SK-N-SH (cell line): Measurements from ENCODE around the gene MRPS7. TPM values are rescaled to one million over a fixed set of nuclear protein-coding genes. Genes with fewer than 3 reads are reported as not detected.
A peak's percentile ranks its signal among the peaks of the same experiment; 100 is the strongest.

ENCODE experiments used
- CTCF ChIA-PET: fragments of 300-600, 350-600 bp; formaldehyde crosslinking; extraction: SDS; loops from one replicate; lab custom pipeline; 2021; lab: Yijun Ruan, JAX
- POLR2A ChIA-PET: fragments of 350-600 bp; sonication (Branson Sonifier 250); formaldehyde crosslinking; extraction: SDS; loops from one replicate; lab custom pipeline; 2020; ENCODE audit warnings: antibody characterized with exemption, inconsistent platforms; lab: Yijun Ruan, JAX
- DNase-seq: peaks from one replicate; pipeline ENCODE4 v3.0.0; 2012
- H2AFZ ChIP-seq: fragments of 200-600 bp; sonication (generic); 2 replicates; pipeline ENCODE4 v1.8.1; 2016; ENCODE audit warnings: antibody characterized with exemption, mild to moderate bottlenecking, low read depth
- H3F3A ChIP-seq: fragments of 200-600 bp; sonication (generic); replicated peaks from 2 replicates; pipeline ENCODE3; 2016; ENCODE audit warnings: antibody characterized with exemption, mild to moderate bottlenecking; ENCODE audit not compliant: insufficient read depth
- H3K27ac ChIP-seq, 2 experiments: fragments of 200-500 bp in 1 of 2; fragments of 200-600 bp in 1 of 2; sonication (Bioruptor generic) in 1 of 2; sonication (generic), shearing (Covaris generic) in 1 of 2; 2 replicates each; pipeline versions ENCODE4 v1.5.1 to v1.6.1; 2014 to 2016; ENCODE audit warnings: low read depth in 2 of 2, inconsistent platforms in 1 of 2, low read length in 1 of 2, mild to moderate bottlenecking in 1 of 2, mixed read lengths in 1 of 2
- H3K27me3 ChIP-seq: fragments of 200-600 bp; sonication (generic), shearing (Covaris generic); 2 replicates; pipeline ENCODE4 v1.6.1; 2016; ENCODE audit warnings: mixed run types; ENCODE audit not compliant: insufficient read depth
- H3K36me3 ChIP-seq, 2 experiments: fragments of 200-500 bp in 1 of 2; fragments of 200-600 bp in 1 of 2; sonication (Bioruptor generic) in 1 of 2; sonication (generic) in 1 of 2; replicated peaks in 1 of 2; 2 replicates each; pipeline versions ENCODE3 to v1.5.1; 2014 to 2016; ENCODE audit warnings: low read length in 1 of 2, mild to moderate bottlenecking in 1 of 2; ENCODE audit not compliant: insufficient read depth in 2 of 2, control insufficient read depth in 1 of 2
- H3K4me1 ChIP-seq, 2 experiments: fragments of 200-500 bp in 1 of 2; fragments of 200-600 bp in 1 of 2; sonication (Bioruptor generic) in 1 of 2; sonication (generic), shearing (Covaris generic) in 1 of 2; 2 replicates each; pipeline versions ENCODE4 v1.5.1 to v1.6.1; 2014 to 2016; ENCODE audit warnings: low read depth in 1 of 2, low read length in 1 of 2, mixed run types in 1 of 2; ENCODE audit not compliant: insufficient read depth in 2 of 2, control insufficient read depth in 1 of 2
- H3K4me2 ChIP-seq: fragments of 200-600 bp; sonication (generic), shearing (Covaris generic); 2 replicates; pipeline ENCODE4 v1.6.1; 2017; ENCODE audit warnings: mixed run types
- H3K4me3 ChIP-seq, 2 experiments: fragments of 200-500 bp in 1 of 2; fragments of 200-600 bp in 1 of 2; sonication (Bioruptor generic) in 1 of 2; sonication (generic), shearing (Covaris generic) in 1 of 2; 2 replicates each; pipeline versions ENCODE4 v1.5.1 to v1.8.1; 2014 to 2016; ENCODE audit warnings: low read depth in 2 of 2, inconsistent platforms in 1 of 2, low read length in 1 of 2, mild to moderate bottlenecking in 1 of 2, mixed read lengths in 1 of 2, moderate library complexity in 1 of 2
- H3K79me2 ChIP-seq: fragments of 200-600 bp; sonication (generic); 2 replicates; pipeline ENCODE4 v1.8.1; 2017; ENCODE audit warnings: mild to moderate bottlenecking; ENCODE audit not compliant: insufficient read depth
- H3K9ac ChIP-seq: fragments of 200-600 bp; sonication (generic); 2 replicates; pipeline ENCODE4 v1.6.1; 2017; ENCODE audit warnings: mixed run types
- H3K9me2 ChIP-seq: fragments of 200-600 bp; sonication (generic); 2 replicates; pipeline ENCODE4 v1.6.1; 2017; ENCODE audit warnings: mixed run types
- H3K9me3 ChIP-seq: fragments of 200-600 bp; sonication (generic); 2 replicates; pipeline ENCODE4 v1.6.1; 2017; ENCODE audit warnings: mixed run types, mild to moderate bottlenecking, moderate library complexity
- H4K20me1 ChIP-seq: fragments of 200-600 bp; sonication (generic); 2 replicates; pipeline ENCODE4 v1.6.1; 2017; ENCODE audit warnings: mild to moderate bottlenecking, mixed run types; ENCODE audit not compliant: insufficient read depth
- CTCF ChIP-seq: fragments of 200-600 bp; sonication (generic); IDR thresholded peaks from 2 replicates; pipeline ENCODE4 v1.6.1; 2017; ENCODE audit warnings: antibody characterized with exemption, mild to moderate bottlenecking, moderate library complexity
- FOSL2 ChIP-seq: IDR thresholded peaks from 2 replicates; pipeline ENCODE4 v1.4.0; 2012; ENCODE audit warnings: low read depth, mild to moderate bottlenecking, moderate library complexity, borderline replicate concordance
- FOXM1 ChIP-seq: IDR thresholded peaks from 2 replicates; pipeline ENCODE4 v1.4.0; 2012; ENCODE audit warnings: low read depth, mild to moderate bottlenecking
- GABPA ChIP-seq: IDR thresholded peaks from 2 replicates; pipeline ENCODE4 v1.4.0; 2012; ENCODE audit warnings: low read depth, mild to moderate bottlenecking
- MAX ChIP-seq: IDR thresholded peaks from 2 replicates; pipeline ENCODE4 v1.4.0; 2012; ENCODE audit warnings: low read depth
- NFIC ChIP-seq: IDR thresholded peaks from 2 replicates; pipeline ENCODE4 v1.4.0; 2012; ENCODE audit warnings: borderline replicate concordance
- NRF1 ChIP-seq: IDR thresholded peaks from 2 replicates; pipeline ENCODE4 v1.6.1; 2012; ENCODE audit warnings: low read depth, mild to moderate bottlenecking, low read length
- PBX3 ChIP-seq: IDR thresholded peaks from 2 replicates; pipeline ENCODE4; 2012
- POLR2AphosphoS5 ChIP-seq: IDR thresholded peaks from 2 replicates; pipeline ENCODE4 v1.6.1; 2012; ENCODE audit warnings: low read depth, low read length
- RAD21 ChIP-seq: IDR thresholded peaks from 2 replicates; pipeline ENCODE4 v1.6.1; 2012; ENCODE audit warnings: mild to moderate bottlenecking, low read length
- REST ChIP-seq: IDR thresholded peaks from 2 replicates; pipeline ENCODE4 v1.6.1; 2012; ENCODE audit warnings: mild to moderate bottlenecking, low read depth, low read length, moderate library complexity
- TEAD4 ChIP-seq: IDR thresholded peaks from 2 replicates; pipeline ENCODE4 v1.4.0; 2012; ENCODE audit warnings: mild to moderate bottlenecking, borderline replicate concordance; ENCODE audit not compliant: insufficient read depth
- USF1 ChIP-seq: IDR thresholded peaks from 2 replicates; pipeline ENCODE4 v1.4.0; 2012; ENCODE audit warnings: low read depth, borderline replicate concordance
- ZBTB33 ChIP-seq: IDR thresholded peaks from 2 replicates; pipeline ENCODE4 v1.4.0; 2012; ENCODE audit warnings: low read depth, borderline replicate concordance
- WGBS: methylation state at CpG from one replicate; pipeline ENCODE4 v1.1.6; 2017; ENCODE audit warnings: low lambda C conversion rate; 5-methylcytosine and 5-hydroxymethylcytosine counted together
- polyA plus RNA-seq, 3 experiments: library from polyadenylated mRNA; depleted of rRNA; stranded (reverse); fragments of >200 nt; gene quantifications; 2 replicates each; pipeline ENCODE4 v1.2.3, GENCODE V29; 2012

The MRPS7 gene
- polyA plus RNA-seq, 1 of the 3 experiments (the other 2 are of a cell fraction), result 82.8 TPM

GRCh38 chr17:75270966-75271232, 9.2 kb downstream of the MRPS7 start, which contains the start of gene MIF4GD:
TSS of gene MIF4GD (minus strand) at chr17:75271231. CDS start at chr17:75270195, 1,036 bp downstream.
- Histone ChIP-seq H3K27ac (peak within 1 kb of the TSS; percentile 74 to 97), H3K9me3 (no peaks in the 10 kb centered on the region), H4K20me1 (no peaks in the 10 kb centered on the region), H3K4me1 (peaks cover 24 to 44% of the 10 kb centered on the region in 2 experiments; a peak in 3 of 4 replicates), H2AFZ (peak within 1 kb of the TSS; percentile 100), H3K4me2 (peak within 1 kb of the TSS; percentile 100), H3K9me2 (no peaks in the 10 kb centered on the region), H3K27me3 (no peaks in the 10 kb centered on the region), H3F3A (peaks cover 6% of the 10 kb centered on the region), H3K9ac (peak within 1 kb of the TSS; percentile 85), H3K79me2 (peaks cover 9% of the 10 kb centered on the region), H3K36me3 (peaks cover 7 to 13% of the 10 kb centered on the region in 2 experiments), H3K4me3 (peak within 1 kb of the TSS; percentile 74 to 82)
- DNase-seq, result no peak
- CTCF ChIA-PET, result interaction anchor here (0.5 to 6.8 kb wide), 66 partner anchors 10 to 557 kb away, joined by 3 to 102 read pairs (median 4); partner anchors contain the start of genes ATP5PD, GGA3, GRB2 and KCTD2
- WGBS, result no CpG with 5 or more reads among the region's 39 CpGs
- POLR2A ChIA-PET, result interaction anchor here (0.7 to 5.3 kb wide), 14 partner anchors 9 to 398 kb away, joined by 3 to 67 read pairs (median 5); partner anchors contain the start of genes GGA3, GRB2, MRPL58 and MRPS7
- TF ChIP-seq NRF1 (peak; percentile 41), RAD21 (no peak)

GRCh38 chr17:75271233-75271954, 9.7 kb downstream of the MRPS7 start:
- WGBS, result 2% methylated on average over 52 of the region's 74 CpGs
- Histone ChIP-seq H2AFZ (peak overlapping the region; percentile 93), H3K9ac (peak overlapping the region; percentile 83), H3K4me2 (peak overlapping the region; percentile 100), H4K20me1 (no peaks in the 10 kb centered on the region), H3K4me1 (peaks cover 24 to 44% of the 10 kb centered on the region in 2 experiments; a peak in 3 of 4 replicates), H3K9me3 (no peaks in the 10 kb centered on the region), H3K4me3 (peak overlapping the region; percentile 74 to 79), H3K27me3 (no peaks in the 10 kb centered on the region), H3K79me2 (peaks cover 9% of the 10 kb centered on the region), H3F3A (peaks cover 6% of the 10 kb centered on the region), H3K27ac (peak overlapping the region; percentile 51 to 97; a peak in 3 of 4 replicates), H3K36me3 (peaks cover 2 to 8% of the 10 kb centered on the region in 2 experiments), H3K9me2 (no peaks in the 10 kb centered on the region)
- CTCF ChIA-PET, result interaction anchor here (0.5 to 6.8 kb wide), 75 partner anchors 11 to 557 kb away, joined by 3 to 102 read pairs (median 4); partner anchors contain the start of genes ATP5PD, GGA3, GRB2 and KCTD2
- peak; percentile 100 for DNase-seq
- POLR2A ChIA-PET, result interaction anchor here (0.9 to 5.3 kb wide), 11 partner anchors 10 to 398 kb away, joined by 3 to 67 read pairs (median 6); partner anchors contain the start of genes GGA3, GRB2, MRPL58 and MRPS7
- no peak for TF ChIP-seq NRF1
- TF ChIP-seq TEAD4, result no peak
- no peak for TF ChIP-seq USF1
- TF ChIP-seq MAX, result peak; percentile 51; the same call in 1 of the 2 replicates
- peak; percentile 32; the same call in 1 of the 2 replicates for TF ChIP-seq PBX3
- TF ChIP-seq FOXM1, result no peak
- peak; percentile 62 for TF ChIP-seq CTCF
- 0 out of 2 replicates have a peak, but pooled peaks have one; percentile 30 for TF ChIP-seq REST
- no peak for TF ChIP-seq FOSL2
- TF ChIP-seq NFIC, result no peak
- no peak; the same call in 1 of the 2 replicates for TF ChIP-seq POLR2AphosphoS5
- TF ChIP-seq ZBTB33, result no peak
- peak; percentile 59 for TF ChIP-seq GABPA
